Right kidney (tissue), 1 donor: ENCODE results near the gene XRCC3.

Experiments used
- DNase-seq: peaks from one replicate; pipeline ENCODE4 v3.0.0-alpha.2; 2016

The XRCC3 gene

DNA sequence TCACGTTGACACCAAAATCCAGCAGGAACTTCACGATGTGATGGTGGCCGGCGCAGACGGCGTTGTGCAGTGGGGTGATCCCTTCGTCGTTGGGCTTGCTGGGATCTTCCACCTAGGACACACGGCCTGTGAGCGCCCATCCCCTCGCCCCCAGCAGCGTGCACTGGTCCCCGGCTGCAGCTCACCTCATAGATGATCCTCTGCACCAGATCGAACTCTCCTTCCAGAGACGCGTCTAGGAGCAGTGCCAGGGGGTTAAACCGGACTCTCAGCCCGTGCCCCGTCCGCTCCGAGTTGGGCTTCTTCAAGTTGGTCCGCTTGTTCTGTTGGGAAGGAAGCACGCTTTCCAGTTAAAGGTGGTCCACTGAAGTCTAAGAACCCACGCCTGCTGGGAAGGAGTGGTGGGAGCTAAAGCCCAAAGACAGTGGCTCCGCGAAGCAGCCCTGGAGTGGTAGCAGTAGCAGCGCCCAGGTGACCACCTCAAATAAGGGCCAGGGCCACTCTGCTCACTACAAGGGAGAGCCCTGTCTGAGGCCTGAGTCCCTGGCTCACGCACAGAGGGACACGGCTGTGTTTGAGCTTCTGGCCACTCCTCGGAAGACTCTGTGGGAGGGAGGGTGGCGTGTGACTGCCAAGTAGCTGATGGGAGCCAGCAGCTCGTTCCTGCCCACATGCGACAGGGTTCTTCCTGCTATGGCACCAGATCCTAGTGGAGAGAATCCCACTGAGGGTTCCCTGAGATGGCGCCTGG, 23.6 kb upstream of the XRCC3 start:
- DNase-seq = no peak

DNA sequence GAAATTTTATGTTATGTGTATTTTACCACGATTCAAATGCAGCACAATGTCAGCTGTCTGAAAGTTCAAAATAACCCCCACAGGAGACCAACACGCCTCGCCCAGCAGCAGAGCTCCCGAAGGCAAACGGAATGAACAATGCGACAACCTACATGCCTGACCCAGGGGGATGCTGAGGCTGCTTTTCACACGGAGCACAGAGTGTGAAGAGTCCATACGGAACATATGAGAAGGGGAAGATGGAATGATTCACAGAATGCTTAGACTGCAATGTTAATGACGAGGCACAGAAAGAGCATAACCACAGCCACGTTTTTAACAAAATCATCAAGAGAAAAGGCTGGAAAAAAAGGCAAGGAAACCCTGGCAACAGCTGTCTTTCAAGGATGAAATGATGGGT, 22.9 kb upstream of the XRCC3 start:
- DNase-seq = no peak

DNA sequence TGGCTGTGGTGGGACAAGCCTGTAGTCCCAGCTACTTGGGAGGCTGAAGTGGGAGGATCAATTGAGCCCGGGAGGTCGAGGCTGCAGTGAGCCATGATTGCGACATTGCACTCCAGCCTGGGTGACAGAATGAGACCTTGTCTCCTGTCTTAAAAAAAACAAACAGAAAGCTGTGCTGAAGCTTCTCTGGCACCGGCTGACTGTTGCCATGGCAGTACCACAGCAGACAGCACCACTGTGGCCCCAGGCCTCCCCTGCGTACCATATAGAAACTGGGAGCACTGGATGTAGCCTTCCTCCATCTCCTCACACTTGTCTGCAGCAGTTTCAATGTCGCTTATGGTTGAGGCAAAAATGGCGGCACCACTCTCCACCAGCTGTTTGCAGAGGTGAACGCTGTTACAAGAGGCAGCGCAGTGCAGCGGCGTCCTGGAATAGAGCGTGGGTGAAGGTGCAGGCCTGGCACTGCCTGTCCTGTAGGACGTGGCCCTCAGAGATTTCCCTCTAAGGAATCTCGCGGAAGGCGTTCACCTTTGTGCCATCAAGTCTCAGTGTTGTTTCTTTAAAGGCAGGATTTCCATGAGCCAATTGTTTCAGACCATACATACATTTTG, 22.3 kb upstream of the XRCC3 start:
- DNase-seq = no peak

DNA sequence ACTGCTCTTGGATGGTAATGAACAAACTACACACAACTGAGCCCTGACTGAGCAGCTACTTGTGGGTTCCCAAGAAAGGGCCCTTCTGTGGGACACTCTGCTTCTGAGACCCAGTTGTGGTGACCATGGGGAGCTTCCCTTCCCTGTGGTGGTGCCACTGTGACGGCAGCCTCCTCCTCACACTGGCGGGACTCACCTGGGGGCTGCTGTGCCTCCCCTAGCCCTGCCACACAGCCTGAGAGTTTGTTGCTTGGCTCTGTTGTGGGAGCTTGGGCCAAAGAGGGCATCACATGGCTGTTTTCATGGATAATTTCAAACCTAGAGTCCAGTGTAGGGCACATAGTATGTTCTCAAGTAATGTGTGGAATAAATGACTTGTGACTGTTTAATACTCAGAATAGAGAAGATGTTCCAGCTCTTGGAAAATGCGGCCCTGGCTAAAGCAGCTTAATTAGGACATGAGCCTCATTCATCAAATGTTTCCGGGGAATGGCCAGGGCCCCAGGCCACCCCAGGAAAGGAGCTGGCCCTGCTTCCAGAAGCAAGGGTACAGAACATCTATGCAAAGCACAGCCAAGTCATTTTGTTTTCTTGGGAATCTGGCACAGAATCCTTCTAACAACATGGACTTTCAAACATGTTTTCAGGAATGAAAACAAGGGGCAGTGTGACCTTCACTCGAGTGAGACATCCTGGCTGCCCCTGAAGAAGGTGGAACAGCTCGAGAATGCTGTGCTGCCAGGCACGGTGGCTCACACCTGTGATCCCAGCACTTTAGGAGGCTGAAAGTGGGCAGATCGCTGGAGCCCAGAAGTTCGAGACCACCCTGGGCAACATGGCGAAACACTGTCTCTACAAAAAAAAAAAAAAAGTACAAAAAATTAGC, 21.5 kb upstream of the XRCC3 start:
- no peak for DNase-seq

DNA sequence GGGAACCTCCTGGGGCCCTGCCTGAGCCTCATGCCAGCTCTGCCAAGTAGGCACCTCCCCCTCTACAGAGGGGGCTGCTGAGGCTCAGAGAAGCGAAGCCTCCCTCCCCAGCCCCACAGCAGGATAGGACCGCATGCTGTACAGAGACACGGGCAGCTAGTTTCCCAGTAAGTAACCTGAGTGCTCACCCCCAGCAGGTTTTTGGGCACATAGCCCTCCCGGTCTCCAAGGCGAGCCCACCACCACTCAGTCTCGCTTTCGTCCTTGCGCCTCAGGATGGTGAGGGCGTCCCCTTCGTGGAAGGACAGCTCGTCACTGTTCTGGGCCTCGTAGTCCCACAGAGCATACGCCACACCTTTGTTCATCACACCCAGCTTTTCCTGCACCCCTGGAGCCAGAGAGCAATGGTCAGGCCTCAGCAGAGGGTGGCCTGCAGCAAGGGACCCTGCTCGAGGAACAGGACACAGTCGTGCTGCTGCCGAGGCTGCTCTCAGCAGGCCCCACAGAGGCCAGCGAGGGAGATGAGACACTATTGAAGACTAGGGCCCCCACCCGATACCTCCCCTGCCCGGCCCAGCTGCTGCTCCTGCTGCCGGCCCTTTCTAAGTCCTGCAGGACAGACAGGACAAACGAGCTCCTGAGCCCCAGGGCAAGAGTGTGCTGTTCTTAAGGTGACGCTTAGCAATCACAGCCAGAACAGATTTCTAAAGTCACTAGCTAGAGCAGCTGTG, 20.7 kb upstream of the XRCC3 start:
- DNase-seq = no peak

DNA sequence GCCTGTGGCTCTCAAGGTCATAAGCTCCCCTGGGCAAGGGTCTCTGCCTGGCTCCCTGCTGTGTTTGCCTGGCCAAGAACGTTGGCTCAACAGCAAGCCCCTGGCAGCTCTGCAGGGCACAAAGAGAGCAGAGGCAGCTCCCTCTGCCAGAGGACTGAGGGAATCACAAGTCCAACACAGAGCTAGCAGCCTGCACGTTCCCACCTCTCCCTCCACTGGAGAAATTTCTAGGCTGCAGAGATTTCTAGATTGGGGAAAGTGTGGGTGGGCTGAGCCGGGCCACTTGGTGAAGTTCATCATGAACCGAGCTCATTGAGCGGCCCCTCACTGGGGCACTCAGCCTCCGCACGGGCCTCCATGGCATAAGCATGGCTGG, 20.2 kb upstream of the XRCC3 start:
- DNase-seq = no peak

DNA sequence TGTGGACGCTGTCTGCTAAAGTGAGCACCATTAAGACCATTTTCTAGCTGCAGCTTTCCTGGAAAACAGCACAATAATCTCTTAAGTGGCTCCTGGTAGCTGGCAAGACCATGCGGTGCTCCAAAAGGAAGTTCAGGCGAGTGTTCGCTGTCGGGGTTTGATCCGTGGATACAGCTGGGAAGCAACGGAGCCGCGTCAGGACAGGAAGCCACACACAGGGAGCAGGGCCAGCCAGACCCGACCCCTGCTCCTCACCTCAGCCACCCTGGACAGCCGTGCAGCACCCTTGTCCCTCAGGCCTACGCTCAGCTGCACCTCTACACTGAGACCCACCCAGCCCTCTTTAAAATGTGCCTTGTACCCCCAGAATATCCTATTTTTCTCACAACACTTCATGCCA, 19.8 kb upstream of the XRCC3 start:
- no peak for DNase-seq

DNA sequence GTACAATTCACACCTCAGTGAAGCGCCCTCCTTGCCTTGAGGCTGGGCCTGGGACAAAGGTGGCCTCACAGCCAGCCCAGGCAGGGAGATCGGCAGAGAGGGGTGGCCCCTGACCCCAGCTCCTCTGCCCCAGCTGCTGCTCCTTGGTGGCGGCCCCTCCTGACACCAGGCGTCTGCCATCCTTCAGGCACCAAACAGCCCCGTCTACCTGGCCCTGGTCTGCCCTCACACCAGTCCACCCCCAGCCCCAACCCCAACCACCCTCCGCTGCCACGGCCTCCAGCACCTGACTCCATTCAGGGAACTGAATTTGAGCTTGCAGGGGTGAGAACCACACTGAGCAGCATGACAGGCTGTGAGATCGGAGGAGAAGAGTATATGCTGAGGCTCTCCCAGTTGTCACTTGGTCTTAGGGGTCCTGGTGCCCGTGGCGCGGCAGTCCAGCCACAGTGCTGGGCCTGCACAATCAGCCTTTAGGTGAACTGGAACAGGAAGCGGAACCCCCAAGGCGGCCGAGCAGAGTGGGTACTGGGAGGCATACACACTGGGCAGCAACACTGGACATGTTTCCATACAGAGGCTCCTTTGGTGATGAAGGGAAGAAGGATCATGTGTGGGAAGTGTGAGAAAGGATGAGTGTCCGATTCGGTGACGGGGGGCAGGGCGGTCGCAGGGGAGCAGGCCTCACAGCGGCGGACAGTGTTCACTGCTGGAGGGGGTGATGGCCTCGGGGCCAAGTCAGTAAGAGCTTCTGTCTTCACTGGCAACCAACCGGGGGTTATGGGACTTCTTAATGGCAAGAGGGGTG, 19.0 kb upstream of the XRCC3 start:
- no peak for DNase-seq

DNA sequence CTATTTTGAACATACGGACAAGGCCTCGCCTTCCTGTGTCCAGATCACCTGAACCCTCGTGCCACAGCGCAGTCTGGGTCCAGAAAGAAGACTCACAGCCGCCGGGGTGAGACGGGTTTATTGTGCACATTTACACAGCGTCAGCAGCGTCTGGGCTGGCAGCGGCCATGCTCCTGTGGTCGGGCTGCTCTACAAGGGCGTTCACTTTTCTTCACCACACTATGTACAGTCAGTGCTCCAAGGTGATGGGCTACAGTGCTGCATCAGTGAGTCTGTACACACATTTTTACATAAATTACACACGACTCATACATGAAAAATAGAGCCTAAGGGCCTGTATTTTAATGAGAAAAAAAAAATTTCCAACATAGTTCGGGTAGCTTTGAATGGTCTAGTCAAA, 18.4 kb upstream of the XRCC3 start:
- DNase-seq = no peak

DNA sequence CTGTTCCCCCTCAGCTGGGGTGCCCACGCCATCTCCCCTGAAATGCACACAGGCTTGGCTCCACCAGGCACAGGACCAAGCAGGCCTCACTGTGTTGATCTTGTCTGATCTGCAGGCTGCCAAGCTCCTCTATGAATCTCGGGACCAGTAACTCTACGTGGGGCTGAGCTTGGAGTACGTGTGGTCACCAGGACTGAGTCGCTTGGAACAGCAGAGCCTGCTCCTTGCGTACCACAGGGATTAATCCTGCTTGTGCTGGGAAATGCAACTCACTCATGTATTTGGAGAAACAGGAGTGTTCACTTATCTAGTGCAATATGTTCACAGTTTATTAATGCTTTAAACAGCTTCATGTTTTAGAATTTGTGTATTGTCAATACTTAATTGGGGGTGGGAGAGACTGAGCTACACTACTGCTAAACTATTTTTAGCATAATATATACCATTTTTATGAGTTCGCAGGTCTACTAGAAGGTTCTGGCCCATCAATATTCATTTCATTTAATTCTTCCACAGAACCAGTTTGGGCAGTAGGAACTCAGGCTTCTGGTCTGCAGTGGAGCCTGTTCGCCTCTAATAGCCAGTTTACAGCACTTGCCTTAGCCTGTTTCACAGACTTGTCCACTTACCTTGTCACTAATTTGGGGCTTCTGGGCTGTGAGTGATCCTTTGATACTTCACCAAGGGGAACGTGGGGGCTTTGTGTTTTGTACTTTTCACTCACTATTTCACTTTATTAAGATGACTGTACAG, 17.8 kb upstream of the XRCC3 start:
- DNase-seq = no peak

DNA sequence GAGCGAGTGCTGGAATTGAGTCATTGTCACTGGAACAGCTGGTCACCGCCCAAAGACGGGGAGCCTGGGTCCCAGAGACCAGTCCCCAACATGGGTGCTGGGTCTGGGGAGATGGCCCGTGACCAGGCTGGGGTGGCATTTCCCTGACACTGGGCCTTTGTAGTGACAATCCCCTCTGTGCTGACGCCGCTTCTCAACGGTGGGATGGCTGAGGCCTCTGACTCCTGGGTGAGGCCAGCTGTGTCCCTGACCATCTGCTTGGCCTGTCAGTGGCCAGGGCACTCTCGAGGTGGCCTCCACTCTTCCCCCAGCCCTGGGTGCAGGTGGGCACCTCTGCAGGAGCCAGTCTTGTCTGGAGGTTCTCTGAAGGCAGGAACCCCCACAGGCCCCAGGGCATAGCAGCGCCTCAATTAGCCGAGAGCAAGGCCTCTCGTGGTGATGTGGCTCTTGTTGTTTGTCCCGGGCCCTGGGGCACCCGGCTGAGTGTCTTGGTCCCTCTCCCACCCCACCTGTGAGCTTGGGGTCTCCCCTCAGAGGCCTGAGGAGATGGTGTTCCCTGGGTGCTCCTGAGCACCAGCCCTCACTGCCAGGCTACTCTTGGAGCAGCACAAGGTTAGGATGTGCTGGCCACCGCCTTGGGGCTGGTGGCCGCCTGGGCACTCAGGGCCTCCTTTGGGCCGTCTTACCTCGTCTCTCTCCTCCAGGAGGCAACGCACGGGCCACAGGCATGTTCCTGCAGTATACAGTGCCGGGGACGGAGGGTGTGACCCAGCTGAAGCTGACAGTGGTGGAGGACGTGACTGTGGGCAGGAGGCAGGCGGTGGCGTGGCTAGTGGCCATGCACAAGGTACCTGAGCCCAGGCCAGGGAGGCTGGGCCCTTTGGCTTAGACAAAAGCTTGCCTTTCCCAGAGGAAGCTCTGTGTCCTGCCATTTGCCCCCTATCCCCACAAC, 16.9 kb upstream of the XRCC3 start:
- no peak for DNase-seq

DNA sequence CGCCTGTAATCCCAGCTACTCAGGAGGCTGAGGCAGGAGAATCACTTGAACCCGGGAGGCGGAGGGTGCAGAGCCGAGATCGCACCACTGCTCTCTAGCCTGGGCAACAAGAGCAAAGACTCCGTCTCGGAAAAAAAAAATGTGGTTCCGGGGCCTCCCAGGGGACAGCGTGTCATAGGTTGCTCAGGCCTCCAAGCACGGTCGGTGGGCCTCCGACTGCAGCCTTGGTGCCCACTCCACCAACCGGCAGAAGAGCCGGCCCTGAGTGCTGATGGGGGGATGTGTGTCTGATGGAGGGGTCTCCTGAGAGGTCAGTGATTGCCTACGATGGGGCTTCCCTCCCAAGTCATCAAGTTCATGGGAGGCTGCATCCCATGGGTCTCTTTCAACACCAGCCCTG, 16.2 kb upstream of the XRCC3 start:
- no peak for DNase-seq

DNA sequence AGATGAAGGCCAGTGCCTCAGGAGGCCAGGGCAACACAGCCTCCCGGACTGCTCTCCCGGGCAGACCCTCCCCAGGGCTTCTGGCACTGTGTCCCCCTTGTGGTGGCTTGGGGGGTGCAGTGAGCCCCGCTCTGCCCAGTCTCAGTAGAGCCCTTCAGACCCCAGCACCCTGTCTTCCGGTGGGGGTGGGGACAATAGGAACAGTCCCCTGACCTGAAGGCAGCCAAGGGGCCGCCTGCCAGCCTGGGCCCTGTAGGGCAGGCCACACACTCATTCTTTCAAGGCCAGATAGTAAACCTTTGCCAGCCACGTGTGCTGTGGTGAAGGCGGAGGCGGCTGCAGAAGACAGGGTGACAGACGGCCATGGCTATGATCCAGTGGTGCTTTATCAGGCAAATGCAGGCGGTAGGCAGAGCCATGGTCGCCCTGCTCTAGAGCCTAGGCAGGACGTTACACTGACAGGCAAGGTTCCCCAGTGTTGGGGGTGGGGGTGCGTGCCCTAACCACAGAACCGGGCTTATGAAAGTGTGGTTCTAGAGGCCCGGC, 15.3 kb upstream of the XRCC3 start:
- DNase-seq = no peak

DNA sequence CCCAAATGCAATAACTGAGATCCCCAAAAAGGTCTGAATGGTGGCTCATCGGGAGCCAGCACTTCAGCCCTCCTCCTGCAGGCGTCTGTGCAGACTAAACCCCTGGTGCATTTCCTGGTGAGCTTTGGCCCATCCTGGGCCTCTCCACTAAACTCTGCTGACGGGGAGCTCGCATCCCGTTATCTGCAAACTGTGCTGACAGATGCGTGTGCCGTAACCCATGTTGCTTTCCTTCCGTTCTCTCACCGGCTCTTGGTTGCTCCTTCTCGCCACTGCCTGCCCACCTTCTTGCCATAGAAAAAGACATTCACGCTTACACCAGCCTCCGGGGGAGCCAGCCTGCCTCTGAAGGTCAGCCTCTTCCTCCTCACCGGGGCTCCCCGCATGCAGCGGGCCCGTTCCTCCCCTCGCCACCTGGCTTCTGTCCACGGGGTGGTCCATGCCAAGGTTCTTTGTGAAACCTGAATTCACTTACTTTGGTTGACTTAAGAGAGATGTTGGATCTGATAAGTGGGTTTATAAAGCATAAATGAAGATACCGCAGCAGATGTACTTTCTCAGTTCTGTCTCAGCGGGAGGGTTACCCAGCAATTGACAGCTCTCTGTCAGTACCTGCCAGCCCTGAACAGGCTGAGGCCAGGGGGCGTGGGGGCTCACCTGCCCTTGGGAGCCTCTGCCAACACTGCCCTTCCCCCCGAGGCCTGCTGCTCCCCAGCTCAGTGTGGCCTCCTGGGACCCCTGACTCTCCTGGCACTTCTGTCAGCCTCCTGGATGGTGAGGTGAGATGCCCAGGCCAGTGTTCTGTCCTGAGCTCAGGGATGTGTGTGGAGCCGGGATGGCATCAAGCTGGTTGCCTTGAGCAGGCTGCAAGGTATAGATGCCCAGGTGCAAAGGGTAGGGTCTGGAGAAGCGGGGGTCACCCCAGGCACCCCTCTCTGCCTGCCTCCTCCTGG, 14.5 kb upstream of the XRCC3 start:
- DNase-seq = no peak

DNA sequence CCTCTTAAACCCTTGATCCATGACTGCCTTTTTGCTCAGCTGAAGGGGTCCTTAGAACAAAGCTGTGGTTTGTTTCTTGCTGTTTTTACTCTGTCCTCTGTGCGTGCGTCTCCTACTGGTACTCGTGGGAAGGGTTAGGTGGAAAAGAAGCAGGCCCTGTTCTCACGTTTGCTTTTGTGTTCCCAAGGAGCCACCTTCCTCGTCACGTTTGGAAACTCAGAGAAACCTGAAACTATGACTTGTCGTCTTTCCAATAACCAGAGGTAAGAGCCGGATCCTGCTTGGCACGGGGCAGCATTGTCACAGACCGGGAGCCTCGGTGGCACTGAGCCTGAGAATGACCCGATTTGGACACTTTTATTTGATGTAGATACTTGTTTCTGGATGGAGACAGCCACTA, 13.5 kb upstream of the XRCC3 start:
- DNase-seq = no peak

DNA sequence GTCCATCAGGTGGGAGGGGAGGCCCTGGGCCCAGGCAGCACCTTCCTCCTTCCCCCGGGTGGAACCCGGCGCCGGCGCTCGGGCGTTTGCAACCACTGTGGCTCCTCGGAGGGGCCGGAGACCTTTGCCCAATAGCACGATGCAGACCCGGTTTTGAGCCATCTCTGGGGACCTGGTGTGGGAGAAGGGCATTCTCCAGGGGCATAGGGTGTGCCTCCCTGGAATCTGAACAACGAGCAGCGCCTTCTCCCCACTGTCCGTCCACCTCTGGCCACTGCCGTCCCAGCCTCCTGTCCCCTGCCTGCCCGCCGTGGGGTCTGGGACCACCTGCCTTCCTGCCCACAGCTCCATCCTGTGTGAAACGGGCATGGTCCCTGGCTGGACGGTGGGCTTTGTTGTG, 12.9 kb upstream of the XRCC3 start:
- no peak for DNase-seq

DNA sequence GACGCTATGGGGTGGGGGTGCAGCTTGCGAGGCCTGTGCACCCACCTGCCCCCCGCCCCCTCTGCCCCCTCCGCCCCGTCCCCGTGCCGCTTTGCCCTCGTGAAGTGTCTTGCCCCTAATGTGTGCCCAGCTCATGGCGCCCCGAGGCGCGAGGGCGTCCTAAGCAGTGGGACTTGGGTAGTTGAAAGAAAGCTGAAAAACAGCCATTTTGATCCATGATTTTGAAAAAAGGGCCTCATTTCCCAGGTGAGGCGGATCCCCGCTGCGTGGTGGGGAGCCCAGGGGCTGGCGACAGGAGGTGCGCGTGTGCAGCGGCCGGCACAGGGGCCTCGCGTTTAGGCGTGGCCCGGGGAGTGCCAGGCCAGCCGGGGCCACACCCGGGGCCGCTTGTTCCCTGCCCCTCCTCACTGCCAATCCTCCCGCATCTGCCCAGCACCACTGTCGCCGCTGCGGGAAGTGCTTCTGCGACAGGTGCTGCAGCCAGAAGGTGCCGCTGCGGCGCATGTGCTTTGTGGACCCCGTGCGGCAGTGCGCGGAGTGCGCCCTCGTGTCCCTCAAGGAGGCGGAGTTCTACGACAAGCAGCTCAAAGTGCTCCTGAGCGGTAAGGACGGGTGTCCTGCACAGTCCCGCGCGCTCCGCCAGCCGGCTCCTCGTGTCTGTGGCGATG, 12.2 kb upstream of the XRCC3 start:
- DNase-seq = no peak

DNA sequence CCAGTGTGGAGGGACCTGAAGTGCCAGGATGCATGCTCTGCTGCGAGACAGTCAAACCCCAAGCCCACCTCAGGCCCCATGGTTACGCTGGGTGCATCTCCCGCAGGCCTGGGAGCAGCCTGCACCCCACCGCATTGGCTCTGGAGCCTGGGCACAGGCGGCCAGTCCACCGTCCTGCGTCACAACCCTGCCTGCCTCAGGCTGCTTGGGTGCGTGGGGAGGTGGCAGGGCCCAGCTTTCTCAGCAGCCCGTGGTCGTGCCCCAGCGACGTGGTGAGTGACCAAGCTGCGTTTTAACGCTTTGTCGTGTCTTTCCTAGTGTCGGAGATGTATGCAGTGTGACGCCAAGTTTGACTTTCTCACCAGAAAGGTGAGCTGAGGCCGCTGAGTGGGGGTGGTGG, 11.2 kb upstream of the XRCC3 start:
- DNase-seq = no peak
